K562 (cell line): ENCODE measurements around the gene ZNF236. TPM values are rescaled to one million over a fixed set of nuclear protein-coding genes. Genes with fewer than 3 reads are reported as not detected.
A peak's percentile ranks its signal among the peaks of the same experiment; 100 is the strongest.

Experiments used
- BRD9 ChIP-seq: fragments of 450-650 bp; IDR thresholded peaks from 2 replicates; pipeline ENCODE4 v1.6.1; 2018; ENCODE audit warnings: low read depth; ENCODE audit not compliant: partially characterized antibody
- DDX20 ChIP-seq: fragments of 450-650 bp; IDR thresholded peaks from 2 replicates; pipeline ENCODE4 v1.6.1; 2016; ENCODE audit warnings: missing genetic modification characterization, low read depth, mild to moderate bottlenecking, missing compliant biosample characterization, moderate library complexity
- EP400 ChIP-seq: fragments of 450-650 bp; IDR thresholded peaks from 2 replicates; pipeline ENCODE4 v1.6.1; 2017; ENCODE audit warnings: antibody characterized with exemption, mild to moderate bottlenecking, moderate library complexity
- KLF16 ChIP-seq: IDR thresholded peaks from 2 replicates; pipeline ENCODE4 v1.6.1; 2016; ENCODE audit warnings: antibody characterized with exemption
- MEF2D ChIP-seq: conservative IDR thresholded peaks from 2 replicates; pipeline ENCODE4 v1.6.1; 2016; ENCODE audit warnings: low read depth, missing genetic modification characterization, missing compliant biosample characterization
- NFYB ChIP-seq: IDR thresholded peaks from 2 replicates; pipeline ENCODE4 v1.6.1; 2011; ENCODE audit warnings: mild to moderate bottlenecking, moderate library complexity; ENCODE audit not compliant: insufficient read length; ENCODE audit errors: extremely low read depth
- RAD21 ChIP-seq, 2 experiments: fragments of 250-450 bp in 1 of 2; fragments of 450-650 bp in 1 of 2; sonication (Bioruptor Pico) in 1 of 2; formaldehyde crosslinking in 1 of 2; IDR thresholded peaks in 1 of 2; conservative IDR thresholded peaks in 1 of 2; 2 replicates each; pipeline versions ENCODE4 v1.4.0 to v1.8.0; 2020 to 2022; ENCODE audit warnings: mild to moderate bottlenecking in 2 of 2, moderate library complexity in 1 of 2
- RBFOX2 ChIP-seq: fragments of 200-400 bp; formaldehyde crosslinking; IDR thresholded peaks from 2 replicates; pipeline ENCODE4 v1.6.1; 2017; ENCODE audit warnings: low read depth, mild to moderate bottlenecking, low read length, moderate library complexity
- ZBTB8A ChIP-seq: fragments of 450-650 bp; IDR thresholded peaks from 2 replicates; pipeline ENCODE4 v1.6.1; 2018; ENCODE audit warnings: mild to moderate bottlenecking, moderate library complexity; ENCODE audit not compliant: partially characterized antibody
- polyA plus RNA-seq, 8 experiments: library from polyadenylated mRNA; depleted of rRNA in 4 of 8; stranded (reverse) in 5 of 8; unstranded in 3 of 8; fragments of >200 nt; fragmentation: Nextera tagmentation in 2 of 8; fragmentation: Illumina TruSeq in 1 of 8; extraction: Ambion mirVana in 2 of 8; extraction: Trizol in 1 of 8; gene quantifications; 2 replicates each; pipeline versions ENCODE4 v1.2.1 to v1.2.3, GENCODE V29; 2011 to 2014; ENCODE audit warnings: inconsistent platforms in 1 of 8, missing spikeins in 1 of 8
- total RNA-seq, 7 experiments: library from RNA; depleted of rRNA in 6 of 7; stranded (reverse); fragments of >200 nt in 6 of 7; fragmentation: Illumina TruSeq in 2 of 7; extraction: Trizol in 2 of 7; gene quantifications; 2 replicates each; pipeline versions ENCODE4 v1.2.1 to v1.2.3, GENCODE V29; 2011 to 2021; ENCODE audit warnings: low replicate concordance in 1 of 7
- TF ChIP-seq, protein P1 (sequence below): fragments of 450-650 bp; formaldehyde crosslinking; IDR thresholded peaks from 2 replicates; pipeline ENCODE4 v1.4.0; 2020; ENCODE audit warnings: mild to moderate bottlenecking, moderate library complexity
- TF ChIP-seq, protein P2 (sequence below): fragments of 250-450 bp; sonication (Bioruptor Pico); IDR thresholded peaks from 2 replicates; pipeline ENCODE4 v1.4.0; 2020

Gene ZNF236
- total and polyA plus RNA-seq, 9 of the 15 experiments (the other 6 are each of a cell fraction or from before 2014, with no cell fraction given): 0.35 to 8.7 (median 3.4) TPM

DNA sequence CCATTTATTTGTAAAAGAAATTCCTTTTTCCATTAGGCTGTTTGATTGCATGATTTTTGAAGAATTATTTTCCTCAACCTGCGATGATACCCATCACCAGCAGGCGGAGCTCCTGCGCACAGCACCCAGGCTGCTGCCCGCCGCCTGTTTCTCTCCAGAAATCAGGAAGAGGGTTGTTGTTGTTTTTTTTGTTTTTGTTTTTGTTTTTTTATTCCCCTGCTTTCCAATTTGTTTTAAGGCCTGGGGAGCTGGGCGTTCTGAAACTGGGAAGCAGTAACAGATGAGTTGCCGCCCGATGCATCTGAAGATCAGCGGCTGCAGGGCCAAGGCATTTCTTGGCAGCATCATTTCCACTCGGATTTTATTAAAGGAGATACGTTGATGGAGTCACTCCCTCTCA is 178.2 kb downstream of the ZNF236 start (continued):
- TF ChIP-seq KLF16: peak; percentile 32; the same call in 1 of the 2 replicates
- TF ChIP-seq DDX20 (tag): no peak
- TF ChIP-seq, protein P1, sequence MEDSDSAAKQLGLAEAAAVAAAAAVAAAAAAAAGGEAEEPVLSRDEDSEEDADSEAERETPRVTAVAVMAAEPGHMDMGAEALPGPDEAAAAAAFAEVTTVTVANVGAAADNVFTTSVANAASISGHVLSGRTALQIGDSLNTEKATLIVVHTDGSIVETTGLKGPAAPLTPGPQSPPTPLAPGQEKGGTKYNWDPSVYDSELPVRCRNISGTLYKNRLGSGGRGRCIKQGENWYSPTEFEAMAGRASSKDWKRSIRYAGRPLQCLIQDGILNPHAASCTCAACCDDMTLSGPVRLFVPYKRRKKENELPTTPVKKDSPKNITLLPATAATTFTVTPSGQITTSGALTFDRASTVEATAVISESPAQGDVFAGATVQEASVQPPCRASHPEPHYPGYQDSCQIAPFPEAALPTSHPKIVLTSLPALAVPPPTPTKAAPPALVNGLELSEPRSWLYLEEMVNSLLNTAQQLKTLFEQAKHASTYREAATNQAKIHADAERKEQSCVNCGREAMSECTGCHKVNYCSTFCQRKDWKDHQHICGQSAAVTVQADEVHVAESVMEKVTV (CRISPR knock-in tag): 0 out of 2 replicates have a peak, but pooled peaks have one; percentile 21
- no peak for TF ChIP-seq EP400
- TF ChIP-seq RBFOX2: no peak
- TF ChIP-seq, protein P2, sequence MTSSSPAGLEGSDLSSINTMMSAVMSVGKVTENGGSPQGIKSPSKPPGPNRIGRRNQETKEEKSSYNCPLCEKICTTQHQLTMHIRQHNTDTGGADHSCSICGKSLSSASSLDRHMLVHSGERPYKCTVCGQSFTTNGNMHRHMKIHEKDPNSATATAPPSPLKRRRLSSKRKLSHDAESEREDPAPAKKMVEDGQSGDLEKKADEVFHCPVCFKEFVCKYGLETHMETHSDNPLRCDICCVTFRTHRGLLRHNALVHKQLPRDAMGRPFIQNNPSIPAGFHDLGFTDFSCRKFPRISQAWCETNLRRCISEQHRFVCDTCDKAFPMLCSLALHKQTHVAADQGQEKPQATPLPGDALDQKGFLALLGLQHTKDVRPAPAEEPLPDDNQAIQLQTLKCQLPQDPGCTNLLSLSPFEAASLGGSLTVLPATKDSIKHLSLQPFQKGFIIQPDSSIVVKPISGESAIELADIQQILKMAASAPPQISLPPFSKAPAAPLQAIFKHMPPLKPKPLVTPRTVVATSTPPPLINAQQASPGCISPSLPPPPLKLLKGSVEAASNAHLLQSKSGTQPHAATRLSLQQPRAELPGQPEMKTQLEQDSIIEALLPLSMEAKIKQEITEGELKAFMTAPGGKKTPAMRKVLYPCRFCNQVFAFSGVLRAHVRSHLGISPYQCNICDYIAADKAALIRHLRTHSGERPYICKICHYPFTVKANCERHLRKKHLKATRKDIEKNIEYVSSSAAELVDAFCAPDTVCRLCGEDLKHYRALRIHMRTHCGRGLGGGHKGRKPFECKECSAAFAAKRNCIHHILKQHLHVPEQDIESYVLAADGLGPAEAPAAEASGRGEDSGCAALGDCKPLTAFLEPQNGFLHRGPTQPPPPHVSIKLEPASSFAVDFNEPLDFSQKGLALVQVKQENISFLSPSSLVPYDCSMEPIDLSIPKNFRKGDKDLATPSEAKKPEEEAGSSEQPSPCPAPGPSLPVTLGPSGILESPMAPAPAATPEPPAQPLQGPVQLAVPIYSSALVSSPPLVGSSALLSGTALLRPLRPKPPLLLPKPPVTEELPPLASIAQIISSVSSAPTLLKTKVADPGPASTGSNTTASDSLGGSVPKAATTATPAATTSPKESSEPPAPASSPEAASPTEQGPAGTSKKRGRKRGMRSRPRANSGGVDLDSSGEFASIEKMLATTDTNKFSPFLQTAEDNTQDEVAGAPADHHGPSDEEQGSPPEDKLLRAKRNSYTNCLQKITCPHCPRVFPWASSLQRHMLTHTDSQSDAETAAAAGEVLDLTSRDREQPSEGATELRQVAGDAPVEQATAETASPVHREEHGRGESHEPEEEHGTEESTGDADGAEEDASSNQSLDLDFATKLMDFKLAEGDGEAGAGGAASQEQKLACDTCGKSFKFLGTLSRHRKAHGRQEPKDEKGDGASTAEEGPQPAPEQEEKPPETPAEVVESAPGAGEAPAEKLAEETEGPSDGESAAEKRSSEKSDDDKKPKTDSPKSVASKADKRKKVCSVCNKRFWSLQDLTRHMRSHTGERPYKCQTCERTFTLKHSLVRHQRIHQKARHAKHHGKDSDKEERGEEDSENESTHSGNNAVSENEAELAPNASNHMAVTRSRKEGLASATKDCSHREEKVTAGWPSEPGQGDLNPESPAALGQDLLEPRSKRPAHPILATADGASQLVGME: no peak
- no peak for TF ChIP-seq NFYB
- no peak for TF ChIP-seq BRD9
- no peak for TF ChIP-seq MEF2D (tag)
- peak; percentile 67 to 74 for TF ChIP-seq RAD21 (CRISPR knock-in tag; conservative IDR thresholded peaks at IDR 0.05 in 1 of 2, IDR thresholded peaks at IDR 0.05 in 1 of 2)
- TF ChIP-seq ZBTB8A: no peak
